Gastroesophageal sphincter (tissue), 4 donors: ENCODE results near the gene FZR1. TPM values are rescaled to one million over a fixed set of nuclear protein-coding genes. Genes with fewer than 3 reads are reported as not detected.
A peak's percentile ranks its signal among the peaks of the same experiment; 100 is the strongest.

Source experiments
- ATAC-seq: fragments of 150-250 bp; one replicate; pipeline ENCODE4 v1.9.1; 2016; ENCODE audit warnings: mild to moderate bottlenecking, moderate library complexity
- H3K27ac ChIP-seq, 4 donors: fragments of 200-600 bp; sonication (generic) in 3 of 4; 1 replicate in 3 of 4; 2 replicates in 1 of 4; pipeline ENCODE4 v1.5.1; 2016 to 2019
- H3K27me3 ChIP-seq: fragments of 200-600 bp; sonication (generic); one replicate; pipeline ENCODE4 v1.5.1; 2019
- H3K36me3 ChIP-seq, 2 donors: fragments of 200-600 bp; sonication (generic); one replicate each; pipeline ENCODE4 v1.5.1; 2019; ENCODE audit warnings: control low read depth in 1 of 2
- H3K4me1 ChIP-seq, 3 donors: fragments of 200-600 bp; sonication (generic); 1 replicate in 2 of 3; 2 replicates in 1 of 3; pipeline ENCODE4 v1.5.1; 2016 to 2019; ENCODE audit warnings: control low read depth in 2 of 3
- H3K4me3 ChIP-seq, 2 donors: fragments of 200-600 bp; sonication (generic); one replicate each; pipeline ENCODE4 v1.5.1; 2019; ENCODE audit warnings: mild to moderate bottlenecking in 1 of 2, moderate library complexity in 1 of 2
- H3K9me3 ChIP-seq, 3 donors: fragments of 200-600 bp; sonication (generic); one replicate each; pipeline ENCODE4 v1.5.1; 2017 to 2019; ENCODE audit warnings: control low read depth in 2 of 3
- EP300 ChIP-seq: sonication (generic); formaldehyde crosslinking; IDR thresholded peaks from one replicate; pipeline ENCODE4 v1.6.1; 2017; ENCODE audit warnings: antibody characterized with exemption, mild to moderate bottlenecking
- POLR2A ChIP-seq, 2 donors: fragments of 450-650 bp; IDR thresholded peaks; one replicate each; pipeline ENCODE4 v1.6.1; 2017; ENCODE audit warnings: antibody characterized with exemption in 2 of 2, mild to moderate bottlenecking in 2 of 2, moderate library complexity in 1 of 2
- POLR2AphosphoS5 ChIP-seq: sonication (generic); formaldehyde crosslinking; IDR thresholded peaks from one replicate; pipeline ENCODE4 v1.6.1; 2017; ENCODE audit warnings: antibody characterized with exemption
- WGBS, 2 donors: methylation state at CpG; one replicate each; pipeline ENCODE4 v1.1.5; 2018; ENCODE audit warnings: low coverage in 1 of 2; 5-methylcytosine and 5-hydroxymethylcytosine counted together
- small RNA-seq, 4 donors: library from RNA; depleted of rRNA; stranded (forward); fragments of <200 nt; gene quantifications; one replicate each; pipeline ENCODE3, GENCODE V24; 2016
- total RNA-seq, 4 donors: library from RNA; depleted of rRNA; stranded (reverse); fragments of >200 nt; gene quantifications; one replicate each; pipeline ENCODE4 v1.1.0, GENCODE V29; 2016
- TF ChIP-seq, protein P1 (sequence below), 4 experiments: fragments of 200-600 bp in 2 of 4; fragments of 450-650 bp in 2 of 4; sonication (generic) in 1 of 4; IDR thresholded peaks; one replicate each; pipeline ENCODE4 v1.5.1; 2017 to 2019; ENCODE audit warnings: antibody characterized with exemption in 4 of 4, mild to moderate bottlenecking in 2 of 4, moderate library complexity in 2 of 4

Gene FZR1
- total RNA-seq, 4 donors from 2014 or later, result 17.6 to 32.9 (median 23.0) TPM

DNA sequence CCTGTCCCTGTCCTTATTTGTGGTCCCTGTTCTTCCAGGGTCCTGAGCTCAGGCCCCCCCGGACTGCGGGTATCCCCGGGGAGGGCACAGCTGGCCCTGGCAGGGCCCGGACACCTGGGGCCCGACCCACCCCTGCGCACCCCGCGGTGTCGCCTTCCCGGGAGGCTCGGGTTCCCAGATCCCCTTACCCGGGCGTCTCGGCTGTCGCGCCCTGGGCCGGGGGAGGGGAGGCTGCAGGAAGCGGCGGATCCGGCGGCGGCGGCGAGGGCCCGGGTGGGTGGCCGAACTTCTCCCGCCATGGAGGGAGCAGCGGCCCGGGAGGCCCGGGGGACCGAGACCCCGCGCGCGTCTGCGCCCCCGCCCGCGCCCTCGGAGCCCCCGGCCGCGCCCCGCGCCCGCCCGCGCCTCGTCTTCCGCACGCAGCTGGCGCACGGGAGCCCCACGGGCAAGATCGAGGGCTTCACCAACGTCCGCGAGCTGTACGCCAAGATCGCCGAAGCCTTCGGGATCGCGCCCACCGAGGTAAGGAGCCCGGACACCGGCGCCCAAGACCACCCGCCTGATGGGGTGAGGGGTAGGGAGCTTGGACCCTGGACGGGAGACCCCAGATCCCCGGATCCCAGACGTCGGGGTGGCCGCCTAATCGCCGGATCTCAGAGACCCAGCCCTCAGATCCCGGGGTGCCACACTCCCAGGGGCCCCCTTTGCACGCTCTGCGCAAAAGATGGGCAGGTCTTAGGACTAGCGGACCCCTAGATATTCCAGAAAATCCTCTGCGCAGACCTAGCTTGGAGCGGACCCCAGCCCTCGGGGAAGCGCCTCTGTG is 79.4 kb downstream of the FZR1 start, which contains the start of gene GIPC3:
Gene GIPC3 (plus strand): TSS at position 178 of the 826 bp plus-strand sequence. CDS start 120 bp downstream, at position 298.
- peaks cover 0 to 28% (median 10%) of the 10 kb centered on the region in 3 donors for H3K4me1 ChIP-seq
- H3K9me3 ChIP-seq, result no peaks in the 10 kb centered on the region
- H3K4me3 ChIP-seq, result peak within 1 kb of the TSS; percentile 5 to 50
- peak; percentile 21 for ATAC-seq
- H3K27me3 ChIP-seq, result peaks cover 20% of the 10 kb centered on the region
- peak within 1 kb of the TSS in 3 of 4 donors; percentile 66 to 76 (median 74) for H3K27ac ChIP-seq
- H3K36me3 ChIP-seq, result peaks cover 0 to 4% of the 10 kb centered on the region in 2 donors
- TF ChIP-seq EP300, result no peak
- TF ChIP-seq, protein P1, sequence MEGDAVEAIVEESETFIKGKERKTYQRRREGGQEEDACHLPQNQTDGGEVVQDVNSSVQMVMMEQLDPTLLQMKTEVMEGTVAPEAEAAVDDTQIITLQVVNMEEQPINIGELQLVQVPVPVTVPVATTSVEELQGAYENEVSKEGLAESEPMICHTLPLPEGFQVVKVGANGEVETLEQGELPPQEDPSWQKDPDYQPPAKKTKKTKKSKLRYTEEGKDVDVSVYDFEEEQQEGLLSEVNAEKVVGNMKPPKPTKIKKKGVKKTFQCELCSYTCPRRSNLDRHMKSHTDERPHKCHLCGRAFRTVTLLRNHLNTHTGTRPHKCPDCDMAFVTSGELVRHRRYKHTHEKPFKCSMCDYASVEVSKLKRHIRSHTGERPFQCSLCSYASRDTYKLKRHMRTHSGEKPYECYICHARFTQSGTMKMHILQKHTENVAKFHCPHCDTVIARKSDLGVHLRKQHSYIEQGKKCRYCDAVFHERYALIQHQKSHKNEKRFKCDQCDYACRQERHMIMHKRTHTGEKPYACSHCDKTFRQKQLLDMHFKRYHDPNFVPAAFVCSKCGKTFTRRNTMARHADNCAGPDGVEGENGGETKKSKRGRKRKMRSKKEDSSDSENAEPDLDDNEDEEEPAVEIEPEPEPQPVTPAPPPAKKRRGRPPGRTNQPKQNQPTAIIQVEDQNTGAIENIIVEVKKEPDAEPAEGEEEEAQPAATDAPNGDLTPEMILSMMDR (IDR thresholded peaks at IDR 0.05), result no peak
- no peak for TF ChIP-seq POLR2AphosphoS5
- TF ChIP-seq POLR2A (IDR thresholded peaks at IDR 0.05), result no peak
- WGBS, 2 donors, result 0% methylated on average over 2 of the region's 84 CpGs; no CpG with 5 or more reads in 1 of the 2 donors

DNA sequence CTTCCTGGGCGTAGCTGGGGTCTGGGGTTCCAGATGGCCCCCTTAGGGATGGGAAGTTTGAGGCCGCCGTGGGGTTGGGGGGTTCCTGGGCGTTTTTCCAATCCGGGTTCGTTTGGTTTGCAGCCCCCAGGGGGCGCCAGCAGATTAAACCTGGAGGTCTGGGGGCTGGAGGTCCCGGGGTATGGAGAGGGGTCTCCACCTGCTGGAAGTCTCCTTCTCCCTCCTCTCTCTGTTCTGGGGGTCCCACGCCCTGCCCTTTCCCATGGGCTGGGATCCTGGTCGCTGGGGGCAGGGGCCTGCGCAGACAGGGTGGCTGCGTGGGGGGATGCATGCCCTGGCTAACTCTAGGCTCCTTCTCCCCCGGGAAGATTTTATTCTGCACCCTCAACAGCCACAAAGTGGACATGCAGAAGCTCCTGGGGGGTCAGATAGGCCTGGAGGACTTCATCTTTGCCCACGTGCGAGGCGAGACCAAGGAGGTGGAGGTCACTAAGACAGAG is 80.1 kb downstream of the FZR1 start:
- Histone ChIP-seq H3K9me3 (no peaks in the 10 kb centered on the region), H3K27me3 (peaks cover 20% of the 10 kb centered on the region), H3K4me3 (peak overlapping the region; percentile 5 to 50), H3K4me1 (peaks cover 0 to 25% (median 10%) of the 10 kb centered on the region in 3 donors), H3K27ac (peak overlapping the region in 3 of 4 donors; percentile 66 to 76 (median 74)), H3K36me3 (peaks cover 0 to 4% of the 10 kb centered on the region in 2 donors)
- TF ChIP-seq POLR2A (IDR thresholded peaks at IDR 0.05) (no peak), EP300 (no peak), POLR2AphosphoS5 (no peak)
- TF ChIP-seq, protein P1 (IDR thresholded peaks at IDR 0.05), result peak in 3 of 4 experiments; percentile 42 to 76 (median 65)
- 6% methylated on average over 3 of the region's 16 CpGs; no CpG with 5 or more reads in 1 of the 2 donors for WGBS, 2 donors
- ATAC-seq, result no peak

DNA sequence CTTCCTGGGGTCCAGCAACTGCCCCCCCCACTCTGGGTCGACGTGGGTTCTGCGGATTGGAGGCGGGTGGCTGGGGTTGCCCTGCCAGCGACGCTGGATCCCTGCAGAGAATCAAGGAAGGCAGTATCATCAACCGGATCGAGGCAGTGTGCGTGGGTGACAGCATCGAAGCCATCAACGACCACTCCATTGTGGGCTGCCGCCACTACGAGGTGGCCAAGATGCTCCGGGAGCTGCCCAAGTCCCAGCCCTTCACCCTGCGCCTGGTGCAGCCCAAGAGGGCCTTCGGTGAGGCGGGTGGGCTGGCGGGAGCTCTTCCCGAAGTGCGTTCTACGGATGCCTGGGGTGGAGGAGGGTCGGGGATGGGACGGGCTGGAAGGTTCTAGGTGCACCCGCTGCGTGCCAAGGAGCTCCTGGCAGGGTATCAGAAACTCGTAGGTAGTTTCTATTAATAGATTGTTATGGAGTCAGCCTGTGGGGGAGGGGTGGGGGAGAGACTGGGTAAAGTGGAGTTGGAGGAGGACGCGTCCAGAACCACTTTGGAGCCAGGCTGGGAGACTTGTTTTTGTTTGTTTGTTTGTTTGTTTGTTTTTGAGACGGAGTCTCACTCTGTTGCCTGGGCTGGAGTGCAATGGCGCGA is 80.7 kb downstream of the FZR1 start:
- peaks cover 20% of the 10 kb centered on the region for H3K27me3 ChIP-seq
- H3K36me3 ChIP-seq, result peaks cover 0 to 4% of the 10 kb centered on the region in 2 donors
- no peak overlapping the region for H3K4me3 ChIP-seq
- no peaks in the 10 kb centered on the region for H3K9me3 ChIP-seq
- ATAC-seq, result peak; percentile 62
- WGBS, 2 donors, result 56% methylated on average over 5 of the region's 31 CpGs; no CpG with 5 or more reads in 1 of the 2 donors
- H3K27ac ChIP-seq, result peak overlapping the region in 3 of 4 donors; percentile 66 to 76 (median 74)
- H3K4me1 ChIP-seq, result peaks cover 0 to 25% (median 10%) of the 10 kb centered on the region in 3 donors
- TF ChIP-seq, protein P1 (IDR thresholded peaks at IDR 0.05), result no peak
- TF ChIP-seq POLR2A (IDR thresholded peaks at IDR 0.05), result no peak
- no peak for TF ChIP-seq POLR2AphosphoS5
- TF ChIP-seq EP300, result no peak

Small RNA genes within 50 kb of the gene (small RNA-seq; reads per million reads assigned to genes)
- gene AC005786.1 (0 reads per million in 4 donors), gene RF00212 (0 reads per million in 4 donors)

Other genes starting within 250 kb of the FZR1 start
- gene NFIC, start 139.7 kb upstream of the FZR1 start, total RNA-seq, result 100 to 1,000 TPM; 125 to 285 (median 155) TPM
- not detected for gene SMIM24, start 25.8 kb upstream of the FZR1 start, total RNA-seq
- not detected for gene SMIM44, start 22.9 kb upstream of the FZR1 start, total RNA-seq
- 10 to 100 TPM; 16.5 to 30.7 (median 20.3) TPM for gene DOHH, start 5.6 kb upstream of the FZR1 start, total RNA-seq
- not detected for gene TEKTIP1, start 32.9 kb downstream of the FZR1 start, total RNA-seq
- 10 to 100 TPM; 22.1 to 94.1 (median 42.2) TPM for gene MFSD12, start 51.3 kb downstream of the FZR1 start, total RNA-seq
- gene HMG20B, start 66.6 kb downstream of the FZR1 start, total RNA-seq, result 100 to 1,000 TPM; 106 to 203 (median 154) TPM
- 10 to 100 TPM in 1 of 4 donors, 1 to 10 TPM in 2, under 1 TPM in 1; 0.94 to 16.8 (median 2.1) TPM for gene GIPC3, start 79.2 kb downstream of the FZR1 start, total RNA-seq
- 10 to 100 TPM in 1 of 4 donors, 1 to 10 TPM in 3; 1.4 to 14.9 (median 4.5) TPM for gene TBXA2R, start 100.6 kb downstream of the FZR1 start, total RNA-seq
- 10 to 100 TPM; 20.3 to 34.2 (median 28.6) TPM for gene CACTIN, start 120.5 kb downstream of the FZR1 start, total RNA-seq
- gene PIP5K1C, start 194.2 kb downstream of the FZR1 start, total RNA-seq, result 100 to 1,000 TPM in 1 of 4 donors, 10 to 100 TPM in 3; 50.8 to 165 (median 61.5) TPM
- gene TJP3, start 202.1 kb downstream of the FZR1 start, total RNA-seq, result 1 to 10 TPM in 1 of 4 donors, under 1 TPM in 1, not detected in 2; 0.78 to 3.6 TPM